K562 (cell line): ENCODE data around the gene OR56A4. TPM values are rescaled to one million over a fixed set of nuclear protein-coding genes. Genes with fewer than 3 reads are reported as not detected.

Experiments used
- ATAC-seq: fragments of 200-7000 bp; cut with Tn5 transposase; 3 replicates; pipeline ENCODE4 v1.9.1; 2020; ENCODE audit warnings: moderate library complexity
- BruUV-seq: library from RNA; stranded (reverse); fragments of 400-500 nt; replicated peaks from 2 replicates; lab custom pipeline; 2021; lab: Mats Ljungman, UMichigan
- CTCF ChIA-PET: fragments of 300-600 bp; formaldehyde crosslinking; extraction: SDS; loops from one replicate; lab custom pipeline; 2021; ENCODE audit warnings: low intra/inter-chr PET ratio; lab: Yijun Ruan, JAX
- POLR2A ChIA-PET: fragments of 300-600, 350-650 bp; sonication (Branson Sonifier 250); formaldehyde crosslinking; extraction: SDS; loops from one replicate; lab custom pipeline; 2021; ENCODE audit warnings: antibody characterized with exemption, inconsistent platforms; lab: Yijun Ruan, JAX
- DNase-seq, 4 experiments: peaks; one replicate each; pipeline versions ENCODE4 v3.0.0 to v3.0.0-alpha.2; 2011 to 2018; ENCODE audit warnings: low spot score in 3 of 4, mixed read lengths in 3 of 4; ENCODE audit errors: extremely low read depth in 1 of 4
- FAIRE-seq: peaks from 2 replicates; lab custom pipeline; 2011; peaks lifted over from hg19 to GRCh38; lab: Jason Lieb, UNC
- H2AFZ ChIP-seq: 2 replicates; pipeline ENCODE4 v1.6.0; 2011; ENCODE audit warnings: low read depth, low read length, control low read depth, inconsistent platforms
- H3K27ac ChIP-seq: fragments of 200-600 bp; 3 replicates; pipeline ENCODE4 v1.8.0; 2011; ENCODE audit warnings: low read depth, mild to moderate bottlenecking, control low read depth, inconsistent platforms, low read length, moderate library complexity, mixed read lengths; ENCODE audit errors: extremely low read depth
- H3K27me3 ChIP-seq, 2 experiments: fragments of 300-600 bp in 1 of 2; 2 replicates in 1 of 2; 3 replicates in 1 of 2; pipeline versions ENCODE4 v1.6.0 to v1.8.0; 2011; ENCODE audit warnings: inconsistent platforms in 2 of 2, low read length in 2 of 2, mild to moderate bottlenecking in 1 of 2, mixed read lengths in 1 of 2, moderate library complexity in 1 of 2; ENCODE audit not compliant: control insufficient read depth in 2 of 2, insufficient read depth in 2 of 2
- H3K36me3 ChIP-seq: fragments of 300-600 bp; 3 replicates; pipeline ENCODE4 v1.8.0; 2011; ENCODE audit warnings: mild to moderate bottlenecking, low read length, inconsistent platforms; ENCODE audit not compliant: control insufficient read depth, insufficient read depth
- H3K4me1 ChIP-seq, 2 experiments: fragments of 200-600 bp in 1 of 2; replicated peaks in 1 of 2; 2 replicates in 1 of 2; 3 replicates in 1 of 2; pipeline versions ENCODE4 v1.5.1 to v1.8.0; 2011; ENCODE audit warnings: inconsistent platforms in 2 of 2, low read length in 2 of 2, mild to moderate bottlenecking in 1 of 2, mixed read lengths in 1 of 2, moderate library complexity in 1 of 2; ENCODE audit not compliant: control insufficient read depth in 2 of 2, insufficient read depth in 2 of 2
- H3K4me2 ChIP-seq: 2 replicates; pipeline ENCODE4 v1.6.1; 2011; ENCODE audit warnings: low read length, control low read depth, inconsistent platforms, mixed read lengths; ENCODE audit not compliant: insufficient read depth
- H3K4me3 ChIP-seq: fragments of 200-600 bp; sonication (generic), shearing (Covaris generic); 2 replicates; pipeline ENCODE4 v1.5.1; 2016; ENCODE audit warnings: control low read depth, inconsistent platforms
- H3K79me2 ChIP-seq: fragments of 200-600 bp; 3 replicates; pipeline ENCODE4 v1.8.0; 2011; ENCODE audit warnings: low read length, inconsistent platforms; ENCODE audit not compliant: control insufficient read depth, insufficient read depth
- H3K9ac ChIP-seq, 2 experiments: 2 replicates each; pipeline versions ENCODE4 v1.6.0 to v1.6.1; 2011; ENCODE audit warnings: low read depth in 2 of 2, low read length in 2 of 2, control low read depth in 1 of 2, inconsistent platforms in 1 of 2, mild to moderate bottlenecking in 1 of 2, mixed read lengths in 1 of 2; ENCODE audit not compliant: insufficient read depth in 1 of 2
- H3K9me1 ChIP-seq: one replicate; pipeline ENCODE4 v1.6.0; 2011; ENCODE audit warnings: inconsistent platforms, mild to moderate bottlenecking, low read length, moderate library complexity; ENCODE audit not compliant: control insufficient read depth, insufficient read depth
- H3K9me3 ChIP-seq: replicated peaks from 2 replicates; pipeline ENCODE4 v1.5.1; 2011; ENCODE audit warnings: low read depth, low read length, inconsistent platforms; ENCODE audit not compliant: control insufficient read depth, insufficient read depth
- H4K20me1 ChIP-seq: replicated peaks from 2 replicates; pipeline ENCODE4 v1.6.1; 2011; ENCODE audit warnings: low read length, inconsistent platforms, mixed read lengths; ENCODE audit not compliant: control insufficient read depth, insufficient read depth
- ESRRA ChIP-seq: fragments of 450-650 bp; IDR thresholded peaks from 2 replicates; pipeline ENCODE4 v1.6.1; 2014; ENCODE audit warnings: low read depth, mild to moderate bottlenecking, moderate library complexity, borderline replicate concordance
- FOXJ3 ChIP-seq: sonication (generic); formaldehyde crosslinking; IDR thresholded peaks from 2 replicates; pipeline ENCODE4 v1.4.0; 2020; ENCODE audit warnings: mild to moderate bottlenecking, missing genetic modification reagents
- HLTF ChIP-seq: fragments of 450-650 bp; IDR thresholded peaks from 2 replicates; pipeline ENCODE4 v1.6.1; 2016
- YY1 ChIP-seq, 3 experiments: IDR thresholded peaks; 2 replicates each; pipeline ENCODE4 v1.6.1; 2011; ENCODE audit warnings: low read length in 2 of 3, mild to moderate bottlenecking in 2 of 3, moderate library complexity in 2 of 3, borderline replicate concordance in 1 of 3, control low read depth in 1 of 3, low read depth in 1 of 3; ENCODE audit not compliant: insufficient read depth in 3 of 3, insufficient replicate concordance in 2 of 3, control insufficient read depth in 1 of 3, insufficient read length in 1 of 3; ENCODE audit errors: extremely low read depth in 1 of 3
- ZSCAN29 ChIP-seq: fragments of 450-650 bp; IDR thresholded peaks from 2 replicates; pipeline ENCODE4 v1.6.1; 2017
- WGBS: fragments of 100-300 bp; shearing (Covaris generic); methylation state at CpG from one replicate; pipeline ENCODE4 v1.1.6; 2016; ENCODE audit warnings: low coverage, mixed read lengths; ENCODE audit not compliant: insufficient coverage; ENCODE audit errors: missing lambda C conversion rate; 5-methylcytosine and 5-hydroxymethylcytosine counted together
- in situ Hi-C: fragments of 300-500 bp; cut with MboI; formaldehyde crosslinking; loops from 4 replicates; pipeline ENCODE4 v1.15.0; 2018; ENCODE audit warnings: inconsistent platforms, mixed read lengths
- intact Hi-C: fragments of 100-400 bp; cut with micrococcal nuclease; formaldehyde crosslinking; loops from 2 replicates; pipeline ENCODE4 v1.14.2; 2022
- polyA plus RNA-seq, 8 experiments: library from polyadenylated mRNA; depleted of rRNA in 4 of 8; stranded (reverse) in 5 of 8; unstranded in 3 of 8; fragments of >200 nt; fragmentation: Nextera tagmentation in 2 of 8; fragmentation: Illumina TruSeq in 1 of 8; extraction: Ambion mirVana in 2 of 8; extraction: Trizol in 1 of 8; gene quantifications; 2 replicates each; pipeline versions ENCODE4 v1.2.1 to v1.2.3, GENCODE V29; 2011 to 2014; ENCODE audit warnings: inconsistent platforms in 1 of 8, missing spikeins in 1 of 8
- total RNA-seq, 7 experiments: library from RNA; depleted of rRNA in 6 of 7; stranded (reverse); fragments of >200 nt in 6 of 7; fragmentation: Illumina TruSeq in 2 of 7; extraction: Trizol in 2 of 7; gene quantifications; 2 replicates each; pipeline versions ENCODE4 v1.2.1 to v1.2.3, GENCODE V29; 2011 to 2021; ENCODE audit warnings: low replicate concordance in 1 of 7

Gene OR56A4
- total and polyA plus RNA-seq, 9 of the 15 experiments (the other 6 are each of a cell fraction or from before 2014, with no cell fraction given) = not detected

GRCh38 chr11:6040874-6041273, 34.1 kb upstream of the OR56A4 start:
- POLR2A ChIA-PET = interaction anchor here (1.0 kb wide), 1 partner anchor 300 kb away, joined by 3 read pairs; no protein-coding TSS in a partner anchor
- Histone ChIP-seq H3K4me3 (no peak overlapping the region), H3K36me3 (no peaks in the 10 kb centered on the region), H3K4me2 (no peak overlapping the region), H3K9me3 (no peaks in the 10 kb centered on the region), H3K79me2 (no peaks in the 10 kb centered on the region), H3K9ac (no peak overlapping the region), H3K9me1 (no peaks in the 10 kb centered on the region), H3K4me1 (no peaks in the 10 kb centered on the region), H3K27ac (no peak overlapping the region), H4K20me1 (no peaks in the 10 kb centered on the region), H2AFZ (no peak overlapping the region), H3K27me3 (peaks cover 0 to 6% of the 10 kb centered on the region in 2 experiments; a peak in 2 of 5 replicates)
- CTCF ChIA-PET = no interaction called here
- ATAC-seq = no peak
- BruUV-seq = no TSS peak
- FAIRE-seq = no peak
- DNase-seq = no peak
- no peak for TF ChIP-seq FOXJ3 (CRISPR knock-in tag)
- TF ChIP-seq ZSCAN29 = no peak
- TF ChIP-seq YY1 (IDR thresholded peaks at IDR 0.05; ENCODE audit: borderline replicate concordance in 1 of 3, control insufficient read depth in 1 of 3, extremely low read depth in 1 of 3, insufficient read depth in 3 of 3, insufficient read length in 1 of 3, insufficient replicate concordance in 2 of 3, low read depth in 1 of 3, low read length in 2 of 3) = no peak
- no peak for TF ChIP-seq HLTF
- no peak for TF ChIP-seq ESRRA
- intact Hi-C loops = no loop called here
- in situ Hi-C loops = no loop called here
- 0% methylated on average over 4 of the region's 4 CpGs for WGBS
